ENCODE results near the gene ALDH1A1.

The ALDH1A1 gene

DNA sequence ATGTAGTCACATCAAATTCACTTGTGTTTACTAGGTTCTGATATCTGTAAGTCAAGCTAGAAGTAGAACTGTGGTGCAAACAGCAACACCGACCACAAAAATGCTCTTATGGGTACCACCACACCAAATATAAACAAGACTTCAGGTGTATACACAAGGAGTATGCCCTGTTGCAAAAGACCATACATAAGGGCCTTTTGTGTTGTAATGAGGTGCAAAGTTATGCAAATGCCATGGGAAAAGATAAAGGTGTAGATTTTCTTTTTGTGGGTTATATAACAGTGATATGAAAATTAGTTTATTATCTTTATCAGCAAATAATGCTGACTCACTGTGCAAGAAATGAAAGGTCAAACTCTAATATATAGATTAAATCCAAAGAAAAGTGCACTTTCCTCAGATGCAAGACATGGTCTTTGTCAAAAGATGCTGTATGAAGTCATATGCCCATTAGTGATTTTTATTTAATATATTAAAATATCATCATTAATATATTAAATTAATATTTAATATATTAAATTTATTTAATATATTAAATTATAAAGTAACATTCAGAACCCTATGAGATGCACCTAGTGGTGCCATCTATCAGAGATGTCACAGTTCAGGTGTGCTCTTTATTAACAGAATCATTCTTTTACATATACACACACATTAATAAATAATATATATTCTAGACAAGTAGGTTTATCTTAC, 26.7 kb upstream of the ALDH1A1 start:
- DNase-seq (ENCODE audit: low spot score), result no peak

DNA sequence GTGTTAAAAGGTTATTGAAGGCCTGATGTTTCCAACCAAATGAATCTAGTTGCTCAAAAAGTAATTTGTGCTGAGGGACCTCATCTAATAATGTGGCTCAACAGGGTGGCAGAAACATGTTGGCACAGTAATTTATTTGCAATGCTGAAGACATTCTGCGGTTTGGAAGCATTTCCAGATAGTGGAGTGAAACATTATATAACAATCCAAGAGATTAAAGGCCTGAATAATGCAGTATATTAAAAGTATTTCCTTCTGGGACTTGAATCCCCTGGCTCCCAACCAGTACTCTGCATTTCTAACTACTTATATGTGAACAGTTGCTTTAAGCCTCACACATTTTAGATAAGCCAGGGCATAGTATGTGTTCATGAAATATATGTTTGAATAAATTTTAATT, 25.9 kb upstream of the ALDH1A1 start:
- DNase-seq (ENCODE audit: low spot score), result no peak

DNA sequence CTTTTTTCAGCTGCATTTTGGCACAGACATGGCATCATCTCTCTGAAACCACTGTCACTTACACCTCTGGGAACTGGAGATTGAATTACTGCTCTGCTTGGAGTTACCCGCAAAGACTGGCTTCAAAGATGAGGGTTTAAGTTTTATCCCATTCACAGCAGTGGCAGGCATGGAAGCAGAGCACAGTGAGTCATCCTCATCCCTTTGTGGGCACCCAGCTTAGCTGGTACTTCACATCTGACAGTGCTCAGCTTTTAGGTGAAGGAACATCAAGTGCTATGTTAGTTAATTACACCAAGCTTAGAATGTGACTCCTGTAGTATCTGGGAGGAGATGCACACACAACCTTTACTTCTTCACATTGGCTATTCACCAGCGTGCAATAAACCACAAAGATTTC, 24.8 kb upstream of the ALDH1A1 start:
- DNase-seq (ENCODE audit: low spot score), result no peak

DNA sequence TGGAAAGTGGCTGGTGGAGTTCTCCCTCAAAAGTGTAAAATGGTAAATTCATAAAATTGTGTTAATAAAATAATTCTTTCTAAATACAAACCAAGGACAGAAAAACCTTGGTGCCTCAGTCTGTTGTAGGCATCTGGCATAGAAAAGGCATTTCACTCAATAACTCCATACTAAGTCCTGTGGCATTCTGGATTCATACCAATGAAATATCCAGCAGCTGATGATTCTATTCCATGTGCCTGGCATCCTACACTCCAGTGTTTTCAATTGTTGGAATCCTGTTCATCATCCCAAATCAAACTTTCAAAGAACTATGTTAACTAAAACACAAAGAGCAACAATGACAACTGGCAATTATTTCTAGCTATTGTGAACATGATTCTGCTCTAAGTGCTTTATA, 21.6 kb upstream of the ALDH1A1 start:
- DNase-seq (ENCODE audit: low spot score), result no peak

GRCh38 chr9:72972636-72973035, 19.8 kb upstream of the ALDH1A1 start:
- no peak for DNase-seq (ENCODE audit: low spot score)

- DNase-seq (ENCODE audit: low spot score), result no peak
Observed at GRCh38 chr9:72971411-72971810, 18.6 kb upstream of the ALDH1A1 start.

DNA sequence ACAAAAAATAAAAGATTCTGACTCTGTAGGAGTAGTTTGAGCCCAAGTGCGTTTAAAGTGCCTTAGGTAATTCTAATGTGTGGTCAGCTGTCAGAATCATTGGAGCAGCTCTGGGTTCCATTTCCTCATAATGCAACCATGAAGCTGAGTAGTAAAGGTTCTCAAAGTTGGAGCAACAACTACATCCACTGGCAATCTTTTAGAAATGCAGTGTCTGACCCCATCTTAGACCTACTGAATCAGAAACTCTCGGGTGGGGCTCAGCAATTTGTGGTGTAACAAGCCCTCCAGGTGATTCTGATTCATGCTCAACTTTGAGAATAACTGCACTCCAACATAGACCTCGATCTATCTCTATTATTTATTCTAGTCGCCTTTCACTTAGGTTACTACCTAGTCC, 7.6 kb upstream of the ALDH1A1 start:
- DNase-seq (ENCODE audit: low spot score), result no peak

- DNase-seq (ENCODE audit: low spot score), result no peak
Observed at GRCh38 chr9:72958485-72959281, 5.8 kb upstream of the ALDH1A1 start.

GRCh38 chr9:72955571-72955970, 2.7 kb upstream of the ALDH1A1 start:
- DNase-seq (ENCODE audit: low spot score), result no peak

DNA sequence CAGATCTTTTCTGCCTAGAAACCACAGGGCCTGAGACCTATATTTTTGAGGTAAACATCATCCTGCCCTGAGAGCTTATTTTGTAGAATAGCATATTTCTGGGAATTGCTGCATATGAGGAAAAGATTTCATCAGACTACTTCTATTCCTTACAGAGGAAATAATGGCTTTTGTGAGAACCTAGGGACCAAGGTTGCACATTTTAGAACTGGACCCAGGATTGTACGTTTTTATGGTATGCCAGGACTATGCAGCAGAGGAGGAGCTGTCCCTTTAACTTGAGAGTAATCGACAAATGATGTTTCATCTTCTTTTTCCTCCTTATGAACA, 2.2 kb upstream of the ALDH1A1 start:
- DNase-seq (ENCODE audit: low spot score), result no peak

- DNase-seq (ENCODE audit: low spot score), result no peak
Observed at GRCh38 chr9:72954431-72955125, 1.7 kb upstream of the ALDH1A1 start.

DNA sequence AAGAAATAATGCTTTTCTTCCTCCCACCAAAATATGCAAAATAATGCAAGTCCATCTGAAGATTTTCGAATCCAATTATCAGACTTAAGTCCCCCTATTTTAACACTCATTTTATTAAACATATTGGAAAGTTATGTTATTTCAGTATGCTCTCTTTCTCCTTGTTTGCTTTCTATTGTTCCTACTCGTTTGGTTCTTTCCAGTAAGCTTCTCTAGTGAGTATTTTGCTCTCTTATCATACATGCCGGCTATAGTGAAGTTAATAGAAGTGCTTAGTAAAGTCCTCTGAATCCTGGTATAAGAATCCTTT, 517 bp downstream of the ALDH1A1 start:
- no peak for DNase-seq (ENCODE audit: low spot score)

- no peak for DNase-seq (ENCODE audit: low spot score)
Observed at GRCh38 chr9:72951520-72952380, 1.1 kb downstream of the ALDH1A1 start.

DNA sequence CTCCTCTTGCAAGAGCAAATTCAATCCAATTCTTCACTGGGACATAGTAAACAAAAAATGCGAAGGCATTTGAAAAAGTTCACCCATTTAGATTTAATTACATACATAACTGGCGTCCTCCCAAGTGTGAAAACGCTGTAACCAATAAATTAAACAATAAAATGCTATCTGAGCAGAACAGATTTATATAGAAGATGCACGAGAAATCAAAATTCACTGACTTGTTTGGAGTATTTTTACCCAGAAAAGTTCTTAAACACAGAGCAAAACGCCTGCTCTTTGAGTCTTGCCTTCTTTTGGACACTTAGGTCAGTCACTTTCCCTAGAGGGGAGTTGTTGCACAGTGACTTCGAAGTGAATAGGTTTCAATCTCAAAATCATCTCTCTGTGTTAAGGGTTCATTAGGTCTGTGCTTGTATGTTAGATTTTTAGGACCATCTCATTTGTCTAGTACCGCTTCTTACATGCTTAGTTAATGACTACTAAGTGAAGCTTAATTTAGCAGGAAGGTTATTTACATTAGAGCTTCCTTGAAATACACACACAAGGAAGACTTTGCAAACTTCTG, 1.9 kb downstream of the ALDH1A1 start:
- no peak for DNase-seq (ENCODE audit: low spot score)

DNA sequence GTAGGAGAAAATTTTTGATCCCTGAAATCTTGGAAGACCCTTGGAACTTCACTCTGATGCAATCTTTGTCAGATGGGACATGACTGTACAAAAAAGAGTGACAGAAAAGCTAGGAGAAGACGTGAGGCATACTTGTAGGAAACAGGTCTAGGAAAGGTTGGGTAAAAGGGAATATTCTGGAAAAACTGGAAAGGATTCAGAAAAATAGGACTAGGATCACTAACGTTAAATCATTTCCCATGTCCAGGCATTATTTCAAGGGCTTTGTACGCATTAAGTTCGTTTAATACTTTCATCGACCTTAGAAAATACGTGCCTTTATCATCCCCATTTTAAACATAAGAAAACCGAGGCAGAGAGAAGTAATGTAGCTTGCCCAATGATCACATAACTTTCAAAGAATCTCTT, 2.9 kb downstream of the ALDH1A1 start:
- DNase-seq (ENCODE audit: low spot score), result no peak

- no peak for DNase-seq (ENCODE audit: low spot score)
Observed at GRCh38 chr9:72949244-72949582, 3.6 kb downstream of the ALDH1A1 start.

DNA sequence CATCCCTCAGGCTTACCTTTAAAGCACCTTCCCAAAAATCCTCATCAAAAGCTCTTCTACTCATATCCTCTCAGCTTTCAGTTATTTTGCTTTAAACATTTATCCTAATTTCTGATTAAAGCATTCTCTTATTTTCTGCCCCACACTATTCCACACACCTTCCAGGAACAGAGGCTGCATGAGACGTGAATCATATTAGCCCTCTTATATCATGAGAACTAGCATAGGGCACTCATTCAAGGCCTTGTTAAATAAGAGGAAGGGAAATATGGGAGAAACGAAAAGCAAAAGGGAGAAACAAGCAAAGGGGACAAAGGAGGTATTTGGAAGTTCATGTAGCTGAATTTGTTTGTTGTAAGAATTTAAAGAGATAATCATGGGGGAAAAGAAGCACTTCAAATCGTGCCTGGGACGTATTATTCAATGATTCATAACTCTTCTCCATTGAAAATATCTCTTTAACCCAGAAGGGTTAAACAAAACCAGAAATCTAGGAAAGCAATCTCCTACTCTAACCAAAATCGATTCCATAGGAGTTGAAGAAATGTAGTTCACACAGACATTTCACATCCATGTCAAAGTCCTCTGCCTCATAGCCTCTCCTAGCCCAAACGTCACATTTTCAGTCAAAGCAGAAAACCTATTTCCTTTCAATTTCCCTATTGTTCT, 4.1 kb downstream of the ALDH1A1 start:
- DNase-seq (ENCODE audit: low spot score), result no peak

DNA sequence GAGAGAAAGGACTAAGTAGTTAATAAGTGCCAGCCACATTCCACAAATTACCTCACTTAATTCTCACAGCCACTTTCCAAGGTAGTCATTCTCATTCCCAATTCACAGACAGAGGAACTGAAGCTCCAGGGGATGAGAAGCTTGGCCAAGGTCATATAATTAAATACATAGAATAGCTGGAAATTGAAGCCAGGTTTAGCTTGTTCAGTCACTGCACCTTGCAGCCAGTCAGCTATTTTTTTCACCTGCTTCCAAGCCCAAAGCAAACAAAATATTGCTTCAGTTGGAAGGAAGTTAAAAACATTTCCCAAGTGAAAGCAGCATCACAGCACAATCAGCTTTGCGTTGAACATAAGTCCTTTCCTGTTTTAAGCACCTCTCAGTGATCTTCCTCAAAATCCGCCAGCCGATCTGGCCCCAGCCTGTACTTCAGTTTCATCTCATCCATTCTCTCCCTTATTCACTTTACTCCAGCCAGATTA, 4.8 kb downstream of the ALDH1A1 start:
- no peak for DNase-seq (ENCODE audit: low spot score)

GRCh38 chr9:72946821-72947220, 6.0 kb downstream of the ALDH1A1 start:
- DNase-seq (ENCODE audit: low spot score), result no peak

DNA sequence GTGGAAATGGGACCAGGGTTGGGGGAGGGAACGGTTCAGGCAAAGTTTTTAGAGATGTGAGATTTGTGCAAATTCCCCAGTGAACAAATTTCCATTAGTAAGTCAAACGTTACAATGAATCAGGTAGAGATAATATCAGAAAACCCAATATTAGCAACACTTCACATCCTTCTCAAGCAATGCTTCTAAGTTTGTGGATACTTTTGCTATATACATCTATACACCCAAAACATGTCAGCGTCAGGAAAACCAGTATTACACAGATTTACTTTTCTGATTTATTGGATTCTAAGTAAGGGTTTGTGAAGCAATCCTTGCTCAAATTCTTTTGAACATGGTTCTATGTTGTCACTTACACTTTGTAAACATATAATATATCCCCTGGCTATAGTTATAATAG, 6.5 kb downstream of the ALDH1A1 start:
- DNase-seq (ENCODE audit: low spot score), result no peak

- DNase-seq (ENCODE audit: low spot score), result no peak
Observed at GRCh38 chr9:72945391-72945790, 7.5 kb downstream of the ALDH1A1 start.

All from D341Med (cell line).